Right lobe of liver (tissue), 6 donors: ENCODE measurements around the gene EVC. TPM values are rescaled to one million over a fixed set of nuclear protein-coding genes. Genes with fewer than 3 reads are reported as not detected.

Source experiments
- ATAC-seq, 4 donors: fragments of 200-7000 bp; cut with Tn5 transposase; one replicate each; pipeline ENCODE4 v1.9.1; 2020; ENCODE audit warnings: mild to moderate bottlenecking in 4 of 4, moderate library complexity in 4 of 4
- DNase-seq, 3 donors: peaks; one replicate each; pipeline ENCODE4 v3.0.0-alpha.2; 2020
- H3K27ac ChIP-seq, 3 donors: fragments of 200-600 bp; one replicate each; pipeline ENCODE4 v1.8.0; 2022
- H3K27me3 ChIP-seq, 2 donors: fragments of 200-600 bp; one replicate each; pipeline ENCODE4 v1.8.0; 2022
- H3K36me3 ChIP-seq, 4 donors: fragments of 200-600 bp; sonication (generic) in 1 of 4; one replicate each; pipeline versions ENCODE4 v1.5.1 to v1.8.0; 2017 to 2022; ENCODE audit warnings: control low read depth in 1 of 4
- H3K4me1 ChIP-seq, 4 donors: fragments of 200-600 bp; sonication (generic) in 1 of 4; one replicate each; pipeline versions ENCODE4 v1.5.1 to v1.8.0; 2017 to 2022; ENCODE audit warnings: control low read depth in 1 of 4
- H3K4me3 ChIP-seq, 3 donors: fragments of 200-600 bp; one replicate each; pipeline ENCODE4 v1.8.0; 2022
- H3K9me3 ChIP-seq, 4 donors: fragments of 200-600 bp; sonication (generic) in 1 of 4; one replicate each; pipeline versions ENCODE4 v1.5.1 to v1.8.0; 2017 to 2022; ENCODE audit warnings: control low read depth in 1 of 4
- CTCF ChIP-seq, 4 donors: fragments of 200-600 bp in 3 of 4; fragments of 450-650 bp in 1 of 4; IDR thresholded peaks; one replicate each; pipeline versions ENCODE4 v1.5.1 to v1.8.0; 2016 to 2022; ENCODE audit warnings: antibody characterized with exemption in 4 of 4, mild to moderate bottlenecking in 2 of 4
- POLR2A ChIP-seq: fragments of 450-650 bp; IDR thresholded peaks from one replicate; pipeline ENCODE4 v1.6.1; 2017; ENCODE audit warnings: antibody characterized with exemption, mild to moderate bottlenecking
- WGBS: methylation state at CpG from one replicate; pipeline ENCODE4 v1.1.6; 2018; ENCODE audit warnings: low coverage, low lambda C conversion rate; ENCODE audit not compliant: insufficient coverage; ENCODE audit errors: missing lambda C conversion rate; 5-methylcytosine and 5-hydroxymethylcytosine counted together
- intact Hi-C, 2 donors: fragments of 100-400 bp; cut with DNase I; formaldehyde crosslinking; loops; one replicate each; pipeline versions ENCODE4 v1.11.2 to v1.14.1; 2022
- total RNA-seq, 6 experiments: library from RNA; depleted of rRNA in 2 of 6; stranded (reverse); fragments of >200 nt in 2 of 6; fragmentation: NEBNext Ultra II Directional in 3 of 6; extraction: Animal tissue kit (Norgen Biotek cat#: 25700) in 3 of 6; gene quantifications; one replicate each; pipeline versions ENCODE4 v1.1.0 to v1.2.4, GENCODE V29; 2016 to 2023
- donor health status: DM: no; HTN: yes; CAD: no.
- donor health status: DM: no; HTN: no; CAD: no.
- donor health status: DM: no; HTN: no; CAD: no.
- donor health status: DM: no; HTN: yes; CAD: no.
- donor health status: DM: no; HTN: yes; CAD: no.

The EVC gene
- total RNA-seq, 6 experiments from 2014 or later, result 2.6 to 6.5 (median 3.2) TPM

- H3K27me3 ChIP-seq, result no peaks in the 10 kb centered on the region
- H3K36me3 ChIP-seq, result no peaks in the 10 kb centered on the region
- TF ChIP-seq CTCF (IDR thresholded peaks at IDR 0.05) (no peak), POLR2A (no peak)
- DNase-seq, result no peak
- ATAC-seq, result no peak
- intact Hi-C loops, result no loop called here
- H3K4me1 ChIP-seq, result no peaks in the 10 kb centered on the region
- no peak overlapping the region for H3K4me3 ChIP-seq
- H3K9me3 ChIP-seq, result no peaks in the 10 kb centered on the region
- 59% methylated on average over 2 of the region's 2 CpGs for WGBS
- H3K27ac ChIP-seq, result no peak overlapping the region
These were observed 146.2 kb downstream of the EVC start for GRCh38 chr4:5857199-5857598.

GRCh38 chr4:5858020-5858769, 147.2 kb downstream of the EVC start:
- no peak overlapping the region for H3K4me3 ChIP-seq
- no peak overlapping the region for H3K27ac ChIP-seq
- H3K27me3 ChIP-seq, result no peaks in the 10 kb centered on the region
- H3K4me1 ChIP-seq, result no peaks in the 10 kb centered on the region
- no peak for TF ChIP-seq POLR2A
- no peak for TF ChIP-seq CTCF (IDR thresholded peaks at IDR 0.05)
- intact Hi-C loops, result no loop called here
- H3K36me3 ChIP-seq, result no peaks in the 10 kb centered on the region
- H3K9me3 ChIP-seq, result no peaks in the 10 kb centered on the region
- ATAC-seq, result no peak
- 71% methylated on average over 14 of the region's 16 CpGs for WGBS
- peak in 1 of 3 donors; percentile 39 for DNase-seq

- TF ChIP-seq CTCF (IDR thresholded peaks at IDR 0.05), result no peak
- TF ChIP-seq POLR2A, result no peak
- intact Hi-C loops, result no loop called here
- Histone ChIP-seq H3K36me3 (no peaks in the 10 kb centered on the region), H3K4me1 (no peaks in the 10 kb centered on the region), H3K9me3 (no peaks in the 10 kb centered on the region), H3K27me3 (no peaks in the 10 kb centered on the region), H3K27ac (no peak overlapping the region), H3K4me3 (no peak overlapping the region)
- DNase-seq, result no peak
- no peak for ATAC-seq
- 43% methylated on average over 15 of the region's 15 CpGs for WGBS
These were observed 152.6 kb downstream of the EVC start for GRCh38 chr4:5863461-5864113.

Other genes with a start within 250 kb of the EVC start
- under 1 TPM; 0.24 to 0.93 (median 0.53) TPM for gene EVC2, start 2.6 kb upstream of the EVC start, total RNA-seq
- under 1 TPM in 3 of 6 experiments, not detected in 3; 0.09 to 0.31 (median 0.10) TPM for gene CRMP1, start 181.9 kb downstream of the EVC start, total RNA-seq